IMR-90 (cell line): ENCODE measurements around the gene YPEL5. TPM values are rescaled to one million over a fixed set of nuclear protein-coding genes. Genes with fewer than 3 reads are reported as not detected.

ENCODE experiments used
- ATAC-seq: fragments of 200-7000 bp; cut with Tn5 transposase; 2 replicates; pipeline ENCODE4 v1.9.1; 2020; ENCODE audit warnings: low read depth, mild to moderate bottlenecking, moderate library complexity
- BruUV-seq: library from RNA; stranded (reverse); fragments of 400-500 nt; replicated peaks from 2 replicates; lab custom pipeline; 2021; lab: Mats Ljungman, UMichigan
- CTCF ChIA-PET: fragments of 300-600 bp; formaldehyde crosslinking; extraction: SDS; loops from one replicate; lab custom pipeline; 2021; ENCODE audit warnings: antibody characterized with exemption; lab: Yijun Ruan, JAX
- POLR2A ChIA-PET: fragments of 300-600 bp; sonication (Branson Sonifier 250); formaldehyde crosslinking; loops from one replicate; lab custom pipeline; 2022; ENCODE audit warnings: antibody characterized with exemption; ENCODE audit not compliant: unreplicated experiment; lab: Charles Lee
- DNase-seq: peaks from one replicate; pipeline ENCODE4 v3.0.0; 2013
- H2AFZ ChIP-seq: replicated peaks from 2 replicates; pipeline ENCODE3; 2013; ENCODE audit warnings: low read length, mild to moderate bottlenecking; ENCODE audit not compliant: poor library complexity
- H2AK5ac ChIP-seq: 2 replicates; pipeline ENCODE4 v1.6.1; 2013; ENCODE audit warnings: low read depth, low read length, inconsistent platforms
- H2AK9ac ChIP-seq: replicated peaks from 2 replicates; pipeline ENCODE3; 2013; ENCODE audit warnings: mild to moderate bottlenecking, low read depth, low read length, moderate library complexity; ENCODE audit not compliant: poor library complexity
- H2BK120ac ChIP-seq: 2 replicates; pipeline ENCODE4 v1.6.1; 2013; ENCODE audit warnings: low read depth, low read length, inconsistent platforms
- H2BK15ac ChIP-seq: 3 replicates; pipeline ENCODE4 v1.6.1; 2013; ENCODE audit warnings: low read depth, low read length, inconsistent platforms
- H2BK20ac ChIP-seq: 2 replicates; pipeline ENCODE4 v1.6.1; 2013; ENCODE audit warnings: low read depth, mild to moderate bottlenecking, inconsistent platforms, low read length, moderate library complexity
- H2BK5ac ChIP-seq: 2 replicates; pipeline ENCODE4 v1.6.1; 2013; ENCODE audit warnings: mild to moderate bottlenecking, low read depth, low read length, inconsistent platforms; ENCODE audit not compliant: poor library complexity, severe bottlenecking
- H3K14ac ChIP-seq: replicated peaks from 2 replicates; pipeline ENCODE4 v1.6.1; 2013; ENCODE audit warnings: low read depth, low read length, inconsistent platforms
- H3K18ac ChIP-seq: 2 replicates; pipeline ENCODE4 v1.6.1; 2013; ENCODE audit warnings: low read depth, low read length, control low read depth
- H3K23ac ChIP-seq: 2 replicates; pipeline ENCODE4 v1.6.1; 2013; ENCODE audit warnings: low read depth, low read length, inconsistent platforms
- H3K27ac ChIP-seq: 2 replicates; pipeline ENCODE4 v1.5.1; 2013; ENCODE audit warnings: mild to moderate bottlenecking, control low read depth, low read length; ENCODE audit not compliant: insufficient read depth
- H3K27me3 ChIP-seq: 2 replicates; pipeline ENCODE4 v1.6.1; 2013; ENCODE audit warnings: low read length; ENCODE audit not compliant: control insufficient read depth, insufficient read depth
- H3K36me3 ChIP-seq: 2 replicates; pipeline ENCODE4 v1.6.1; 2013; ENCODE audit warnings: low read length, mixed read lengths; ENCODE audit not compliant: control insufficient read depth, insufficient read depth
- H3K4ac ChIP-seq: 2 replicates; pipeline ENCODE4 v1.6.1; 2013; ENCODE audit warnings: low read depth, low read length, inconsistent platforms
- H3K4me1 ChIP-seq: 2 replicates; pipeline ENCODE4 v1.6.1; 2013; ENCODE audit warnings: low read length, mixed read lengths; ENCODE audit not compliant: control insufficient read depth, insufficient read depth
- H3K4me2 ChIP-seq: 2 replicates; pipeline ENCODE4 v1.6.1; 2013; ENCODE audit warnings: low read depth, mild to moderate bottlenecking, control low read depth, low read length, moderate library complexity
- H3K4me3 ChIP-seq: 2 replicates; pipeline ENCODE4 v1.5.1; 2013; ENCODE audit warnings: low read depth, mild to moderate bottlenecking, control low read depth, low read length, moderate library complexity; ENCODE audit not compliant: insufficient read depth
- H3K56ac ChIP-seq: 2 replicates; pipeline ENCODE4 v1.6.1; 2013; ENCODE audit warnings: low read length, inconsistent platforms; ENCODE audit not compliant: insufficient read depth; ENCODE audit errors: extremely low read depth
- H3K79me1 ChIP-seq, 2 experiments: 2 replicates each; pipeline ENCODE4 v1.6.1; 2013; ENCODE audit warnings: low read length in 2 of 2, inconsistent platforms in 1 of 2, low read depth in 1 of 2
- H3K9ac ChIP-seq: 2 replicates; pipeline ENCODE4 v1.6.1; 2013; ENCODE audit warnings: low read depth, low read length, control low read depth
- H3K9me1 ChIP-seq: 2 replicates; pipeline ENCODE4 v1.6.1; 2013; ENCODE audit warnings: low read length, inconsistent platforms; ENCODE audit not compliant: insufficient read depth
- H3K9me3 ChIP-seq: 2 replicates; pipeline ENCODE4 v1.6.1; 2013; ENCODE audit warnings: low read length; ENCODE audit not compliant: control insufficient read depth, insufficient read depth
- H4K20me1 ChIP-seq: 2 replicates; pipeline ENCODE4 v1.6.1; 2013; ENCODE audit warnings: low read length, inconsistent platforms; ENCODE audit not compliant: insufficient read depth
- H4K5ac ChIP-seq: 2 replicates; pipeline ENCODE4 v1.6.1; 2013; ENCODE audit warnings: mild to moderate bottlenecking, low read depth, low read length, control low read depth
- H4K8ac ChIP-seq, 2 experiments: 2 replicates each; pipeline ENCODE4 v1.6.1; 2013; ENCODE audit warnings: low read depth in 2 of 2, low read length in 2 of 2, control low read depth in 1 of 2, inconsistent platforms in 1 of 2
- H4K91ac ChIP-seq: 2 replicates; pipeline ENCODE4 v1.6.1; 2013; ENCODE audit warnings: low read depth, low read length, inconsistent platforms; ENCODE audit not compliant: insufficient read depth
- BHLHE40 ChIP-seq: fragments of 150-350 bp; IDR thresholded peaks from 2 replicates; pipeline ENCODE4 v1.6.1; 2016; ENCODE audit warnings: mild to moderate bottlenecking, low read depth, low read length
- CHD1 ChIP-seq: IDR thresholded peaks from 2 replicates; pipeline ENCODE4 v1.6.1; 2012; ENCODE audit warnings: low read depth, low read length, improper control_type of control experiment
- MAFK ChIP-seq: IDR thresholded peaks from 2 replicates; pipeline ENCODE4 v1.6.1; 2012; ENCODE audit warnings: low read depth, low read length, improper control_type of control experiment
- MAZ ChIP-seq: IDR thresholded peaks from 2 replicates; pipeline ENCODE4 v1.6.1; 2012; ENCODE audit warnings: low read depth, mild to moderate bottlenecking, low read length, improper control_type of control experiment, moderate library complexity, borderline replicate concordance
- MXI1 ChIP-seq: IDR thresholded peaks from 2 replicates; pipeline ENCODE4 v1.6.1; 2012; ENCODE audit warnings: low read depth, mild to moderate bottlenecking, low read length, moderate library complexity, borderline replicate concordance
- POLR2A ChIP-seq: IDR thresholded peaks from 2 replicates; pipeline ENCODE4 v1.6.1; 2012; ENCODE audit warnings: mild to moderate bottlenecking, low read depth, low read length
- RCOR1 ChIP-seq: IDR thresholded peaks from 2 replicates; pipeline ENCODE4 v1.6.1; 2012; ENCODE audit warnings: mild to moderate bottlenecking, low read length, improper control_type of control experiment; ENCODE audit not compliant: insufficient replicate concordance
- WGBS, 2 experiments: methylation state at CpG; one replicate each; pipeline versions ENCODE4 v1.1.5 to v1.1.7; 2013; ENCODE audit warnings: missing lambda C conversion rate in 2 of 2; ENCODE audit not compliant: insufficient read length in 1 of 2; ENCODE audit errors: extremely low coverage in 2 of 2; 5-methylcytosine and 5-hydroxymethylcytosine counted together
- dilution Hi-C: fragments of 300-500 bp; cut with HindIII; formaldehyde crosslinking; loops from one replicate; pipeline ENCODE4 v1.14.3; 2018; ENCODE audit warnings: low sequenced_read_pairs; ENCODE audit not compliant: unreplicated experiment
- in situ Hi-C: fragments of 300-500 bp; cut with MboI; formaldehyde crosslinking; loops from 3 replicates; pipeline ENCODE4 v1.14.3; 2019; ENCODE audit warnings: low sequenced_read_pairs, inconsistent platforms, mixed read lengths
- intact Hi-C: fragments of 100-400 bp; cut with micrococcal nuclease; formaldehyde crosslinking; loops from 2 replicates; pipeline ENCODE4 v1.10.0; 2022
- polyA plus RNA-seq, 3 experiments: library from polyadenylated mRNA; depleted of rRNA; stranded (reverse); fragments of >200 nt; gene quantifications; 2 replicates each; pipeline ENCODE4 v1.2.3, GENCODE V29; 2012; ENCODE audit warnings: low replicate concordance in 1 of 3
- total RNA-seq: library from RNA; depleted of rRNA; stranded (reverse); fragments of >200 nt; gene quantifications from 2 replicates; pipeline ENCODE4 v1.2.3, GENCODE V29; 2012
- TF ChIP-seq, protein P1 (sequence below): fragments of 150-350 bp; IDR thresholded peaks from 2 replicates; pipeline ENCODE4 v1.6.1; 2017; ENCODE audit warnings: mild to moderate bottlenecking, antibody characterized with exemption, low read length, low read depth
- TF ChIP-seq, protein P2 (sequence below): conservative IDR thresholded peaks from 2 replicates; pipeline ENCODE4 v1.5.1; 2012; ENCODE audit warnings: mild to moderate bottlenecking, low read depth, low read length, improper control_type of control experiment

The YPEL5 gene
- total and polyA plus RNA-seq, 2 of the 4 experiments (the other 2 are of a cell fraction): 40.7 to 62.6 TPM

DNA sequence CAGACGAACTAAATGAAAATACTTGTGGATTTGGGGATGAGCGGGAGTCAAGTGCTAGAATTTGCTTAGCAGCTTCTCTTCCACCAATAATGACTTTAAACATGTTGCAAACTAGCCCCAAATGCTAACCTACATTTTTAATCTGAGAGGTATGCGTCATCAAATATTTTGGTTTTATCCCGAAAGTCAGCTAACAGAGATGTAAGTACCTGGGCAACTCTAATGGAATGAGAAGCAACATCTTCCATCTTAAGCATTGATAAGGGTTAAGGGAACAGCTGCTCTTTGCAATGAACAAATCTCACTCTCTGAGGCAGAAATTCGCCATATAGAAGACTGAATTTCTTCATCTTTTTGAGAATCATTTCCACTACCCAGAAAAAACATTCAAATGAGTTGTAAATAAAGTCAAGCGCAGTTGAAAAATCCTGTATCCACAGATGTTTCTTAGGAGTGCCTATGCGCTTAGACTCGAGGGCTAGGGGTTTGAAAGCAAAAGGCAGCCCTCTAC lies 926 bp upstream of the YPEL5 start:
- H3K23ac ChIP-seq: no peak overlapping the region

More for the DNA sequence above, 926 bp upstream of the YPEL5 start:
- H3K9me1 ChIP-seq: peaks cover 3% of the 10 kb centered on the region; the same call in 1 of the 2 replicates
- TF ChIP-seq, protein P1, sequence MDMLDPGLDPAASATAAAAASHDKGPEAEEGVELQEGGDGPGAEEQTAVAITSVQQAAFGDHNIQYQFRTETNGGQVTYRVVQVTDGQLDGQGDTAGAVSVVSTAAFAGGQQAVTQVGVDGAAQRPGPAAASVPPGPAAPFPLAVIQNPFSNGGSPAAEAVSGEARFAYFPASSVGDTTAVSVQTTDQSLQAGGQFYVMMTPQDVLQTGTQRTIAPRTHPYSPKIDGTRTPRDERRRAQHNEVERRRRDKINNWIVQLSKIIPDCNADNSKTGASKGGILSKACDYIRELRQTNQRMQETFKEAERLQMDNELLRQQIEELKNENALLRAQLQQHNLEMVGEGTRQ: no peak
- TF ChIP-seq RCOR1 (no peak), MAFK (no peak), CHD1 (no peak), MAZ (no peak), POLR2A (no peak), BHLHE40 (no peak), MXI1 (no peak)
- TF ChIP-seq, protein P2, sequence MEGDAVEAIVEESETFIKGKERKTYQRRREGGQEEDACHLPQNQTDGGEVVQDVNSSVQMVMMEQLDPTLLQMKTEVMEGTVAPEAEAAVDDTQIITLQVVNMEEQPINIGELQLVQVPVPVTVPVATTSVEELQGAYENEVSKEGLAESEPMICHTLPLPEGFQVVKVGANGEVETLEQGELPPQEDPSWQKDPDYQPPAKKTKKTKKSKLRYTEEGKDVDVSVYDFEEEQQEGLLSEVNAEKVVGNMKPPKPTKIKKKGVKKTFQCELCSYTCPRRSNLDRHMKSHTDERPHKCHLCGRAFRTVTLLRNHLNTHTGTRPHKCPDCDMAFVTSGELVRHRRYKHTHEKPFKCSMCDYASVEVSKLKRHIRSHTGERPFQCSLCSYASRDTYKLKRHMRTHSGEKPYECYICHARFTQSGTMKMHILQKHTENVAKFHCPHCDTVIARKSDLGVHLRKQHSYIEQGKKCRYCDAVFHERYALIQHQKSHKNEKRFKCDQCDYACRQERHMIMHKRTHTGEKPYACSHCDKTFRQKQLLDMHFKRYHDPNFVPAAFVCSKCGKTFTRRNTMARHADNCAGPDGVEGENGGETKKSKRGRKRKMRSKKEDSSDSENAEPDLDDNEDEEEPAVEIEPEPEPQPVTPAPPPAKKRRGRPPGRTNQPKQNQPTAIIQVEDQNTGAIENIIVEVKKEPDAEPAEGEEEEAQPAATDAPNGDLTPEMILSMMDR: no peak
- H3K56ac ChIP-seq: no peak overlapping the region
- H3K9me3 ChIP-seq: peaks cover 2% of the 10 kb centered on the region; the same call in 1 of the 2 replicates
- H4K8ac ChIP-seq: peak overlapping the region in 1 of 2 experiments; percentile 22; a peak in 1 of 4 replicates
- no peak overlapping the region for H2BK15ac ChIP-seq
- no peak for DNase-seq
- peak overlapping the region; percentile 48 for H3K4me3 ChIP-seq
- in situ Hi-C loops (no loop called here), dilution Hi-C loops (no loop called here), intact Hi-C loops (loop anchor here (1.0 kb wide), 1 partner anchor 55 kb away; no protein-coding TSS in a partner anchor)
- ATAC-seq: no peak
- H3K79me1 ChIP-seq: peaks cover 16 to 27% of the 10 kb centered on the region in 2 experiments
- H3K14ac ChIP-seq: no peak overlapping the region
- no peak overlapping the region for H4K91ac ChIP-seq
- peaks cover 17% of the 10 kb centered on the region for H4K20me1 ChIP-seq
- no peak overlapping the region for H2BK5ac ChIP-seq
- H3K4ac ChIP-seq: no peak overlapping the region
- H2AK5ac ChIP-seq: no peak overlapping the region
- 0 out of 2 replicates have a peak overlapping the region, but pooled peaks have one; percentile 0 for H3K27ac ChIP-seq
- H2AK9ac ChIP-seq: no peak overlapping the region
- 0% methylated on average over 2 of the region's 8 CpGs; no CpG with 5 or more reads in 1 of the 2 experiments for WGBS, 2 experiments
- POLR2A ChIA-PET: no interaction called here
- no peak overlapping the region for H2BK120ac ChIP-seq
- H4K5ac ChIP-seq: no peak overlapping the region; the same call in 1 of the 2 replicates
- CTCF ChIA-PET: interaction anchor here (0.7 to 1.9 kb wide), 3 partner anchors 8 to 566 kb away, joined by 3 to 9 read pairs (median 8); no protein-coding TSS in a partner anchor
- H2BK20ac ChIP-seq: no peak overlapping the region
- H3K9ac ChIP-seq: 0 out of 2 replicates have a peak overlapping the region, but pooled peaks have one; percentile 4
- no TSS peak for BruUV-seq
- peaks cover 4% of the 10 kb centered on the region for H3K36me3 ChIP-seq
- peak overlapping the region; percentile 86 for H3K4me2 ChIP-seq
- H3K18ac ChIP-seq: peak overlapping the region; percentile 2; the same call in 1 of the 2 replicates
- peaks cover 7% of the 10 kb centered on the region for H3K4me1 ChIP-seq
- H3K27me3 ChIP-seq: 0 out of 2 replicates have a peak, but pooled peaks cover 3% of the 10 kb centered on the region
- peak overlapping the region; percentile 85 for H2AFZ ChIP-seq
